Measurements from ENCODE around the gene PLA2G2C.

DNA sequence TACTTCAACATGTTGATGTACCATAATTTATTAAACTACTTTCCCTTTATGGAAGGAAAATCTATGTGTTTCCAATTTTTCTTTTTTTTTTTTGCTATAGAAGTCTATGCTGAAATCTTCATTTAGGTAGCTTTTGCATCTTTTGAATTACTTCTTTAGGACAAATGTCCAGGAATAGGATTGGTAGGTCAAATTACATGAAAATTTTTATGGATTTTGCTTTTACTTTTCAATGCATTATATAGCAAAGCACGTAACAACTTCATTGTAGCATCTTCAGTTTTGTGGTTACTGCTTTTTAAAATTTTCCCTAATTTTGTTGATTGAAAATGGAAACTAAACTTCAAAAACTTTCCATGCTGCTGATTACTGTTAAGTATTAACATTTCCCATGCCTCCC, 12.0 kb upstream of the PLA2G2C start:
- no peak for TF ChIP-seq EZH2 (IDR thresholded peaks at IDR 0.05; ENCODE audit: borderline replicate concordance, low read length)
- TF ChIP-seq CTCF (IDR thresholded peaks at IDR 0.05; ENCODE audit: low read length), result no peak
